Astrocyte (in vitro differentiated cells and primary cell): ENCODE results near the gene FGF22.

Source experiments
- EZH2 ChIP-seq: IDR thresholded peaks from 2 replicates; pipeline ENCODE4 v1.6.1; 2012; ENCODE audit warnings: mild to moderate bottlenecking, low read length, inconsistent platforms; ENCODE audit not compliant: insufficient read depth
- TF ChIP-seq, protein P1 (sequence below): IDR thresholded peaks from 2 replicates; pipeline ENCODE4 v1.5.1; 2011; ENCODE audit warnings: low read depth, mild to moderate bottlenecking, inconsistent platforms, low read length, moderate library complexity; ENCODE audit not compliant: insufficient read depth

DNA sequence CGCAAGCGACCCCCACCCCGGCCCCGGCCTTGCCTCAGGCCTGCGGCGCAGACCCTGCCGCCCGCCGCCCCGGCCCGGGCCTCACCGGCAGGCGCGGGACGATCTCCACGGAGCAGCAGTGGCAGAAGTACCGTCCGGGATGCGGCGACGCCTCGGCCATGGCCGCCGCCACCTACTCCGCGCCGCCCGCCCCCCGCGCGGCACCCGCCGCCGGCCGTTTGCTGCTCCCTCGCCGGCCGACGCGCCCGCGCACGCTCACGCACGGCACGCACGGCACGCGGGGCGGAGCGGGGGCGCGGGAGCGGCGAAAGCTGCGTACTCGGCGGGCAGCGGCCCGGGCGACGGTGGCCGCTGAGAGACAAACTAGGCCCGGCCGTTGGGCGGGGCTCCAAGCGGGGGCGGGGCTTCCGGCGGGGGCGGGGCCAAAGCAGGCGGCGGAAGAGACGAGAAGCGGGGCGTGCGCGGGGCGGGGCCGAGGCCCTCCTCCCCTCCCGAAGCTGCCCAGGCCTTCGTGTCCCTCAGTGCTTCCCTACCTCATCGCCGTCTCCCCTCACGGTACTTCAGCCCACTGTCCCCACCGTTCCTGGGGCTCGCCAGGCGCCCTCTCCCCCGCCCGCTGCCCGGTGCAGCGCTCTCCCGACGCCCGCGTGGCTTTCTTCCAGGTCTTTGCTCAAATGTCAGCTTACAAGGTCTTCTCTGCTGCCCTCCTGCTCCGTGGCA lies 23.4 kb downstream of the FGF22 start, which contains the start of gene RNF126:
- TF ChIP-seq, protein P1, sequence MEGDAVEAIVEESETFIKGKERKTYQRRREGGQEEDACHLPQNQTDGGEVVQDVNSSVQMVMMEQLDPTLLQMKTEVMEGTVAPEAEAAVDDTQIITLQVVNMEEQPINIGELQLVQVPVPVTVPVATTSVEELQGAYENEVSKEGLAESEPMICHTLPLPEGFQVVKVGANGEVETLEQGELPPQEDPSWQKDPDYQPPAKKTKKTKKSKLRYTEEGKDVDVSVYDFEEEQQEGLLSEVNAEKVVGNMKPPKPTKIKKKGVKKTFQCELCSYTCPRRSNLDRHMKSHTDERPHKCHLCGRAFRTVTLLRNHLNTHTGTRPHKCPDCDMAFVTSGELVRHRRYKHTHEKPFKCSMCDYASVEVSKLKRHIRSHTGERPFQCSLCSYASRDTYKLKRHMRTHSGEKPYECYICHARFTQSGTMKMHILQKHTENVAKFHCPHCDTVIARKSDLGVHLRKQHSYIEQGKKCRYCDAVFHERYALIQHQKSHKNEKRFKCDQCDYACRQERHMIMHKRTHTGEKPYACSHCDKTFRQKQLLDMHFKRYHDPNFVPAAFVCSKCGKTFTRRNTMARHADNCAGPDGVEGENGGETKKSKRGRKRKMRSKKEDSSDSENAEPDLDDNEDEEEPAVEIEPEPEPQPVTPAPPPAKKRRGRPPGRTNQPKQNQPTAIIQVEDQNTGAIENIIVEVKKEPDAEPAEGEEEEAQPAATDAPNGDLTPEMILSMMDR, result no peak
- no peak for TF ChIP-seq EZH2
